Neutrophil (primary cell): ENCODE measurements around the gene ZNF688.
"Not testable (repeated sequence)": the region's sequence is repeated elsewhere in the genome, so short reads cannot be mapped to it uniquely, and the experiment has no call there.

Experiments used
- H3K27ac ChIP-seq: fragments of 200-600 bp; sonication (generic); 2 replicates; pipeline ENCODE4 v1.5.1; 2016; ENCODE audit warnings: mild to moderate bottlenecking, moderate library complexity
- H3K27me3 ChIP-seq: fragments of 200-600 bp; sonication (generic); 2 replicates; pipeline ENCODE4 v1.6.0; 2016; ENCODE audit warnings: mild to moderate bottlenecking
- H3K36me3 ChIP-seq: fragments of 200-600 bp; sonication (generic); 2 replicates; pipeline ENCODE4 v1.5.1; 2017
- H3K4me1 ChIP-seq, 2 experiments: fragments of 200-600 bp in 1 of 2; sonication (generic) in 1 of 2; 1 replicate in 1 of 2; 2 replicates in 1 of 2; pipeline versions ENCODE4 v1.5.1 to v1.6.1; 2013 to 2016; ENCODE audit warnings: low read depth in 1 of 2, low read length in 1 of 2, mild to moderate bottlenecking in 1 of 2, moderate library complexity in 1 of 2; ENCODE audit not compliant: control insufficient read depth in 1 of 2, insufficient read depth in 1 of 2
- H3K4me3 ChIP-seq, 2 experiments: fragments of 200-600 bp in 1 of 2; sonication (generic) in 1 of 2; 1 replicate in 1 of 2; 2 replicates in 1 of 2; pipeline ENCODE4 v1.5.1; 2013 to 2016; ENCODE audit warnings: low read depth in 1 of 2, low read length in 1 of 2, mild to moderate bottlenecking in 1 of 2, moderate library complexity in 1 of 2
- H3K9me3 ChIP-seq: fragments of 200-600 bp; sonication (generic); 2 replicates; pipeline ENCODE4 v1.5.1; 2016
- TF ChIP-seq, protein P1 (sequence below): fragments of 200-600 bp; sonication (generic); IDR thresholded peaks from 2 replicates; pipeline ENCODE4 v1.5.1; 2016; ENCODE audit warnings: antibody characterized with exemption

ZNF688 gene

GRCh38 chr16:30603945-30604315 lies 32.4 kb upstream of the ZNF688 start:
- H3K27me3 ChIP-seq: no peaks in the 10 kb centered on the region
- TF ChIP-seq, protein P1, sequence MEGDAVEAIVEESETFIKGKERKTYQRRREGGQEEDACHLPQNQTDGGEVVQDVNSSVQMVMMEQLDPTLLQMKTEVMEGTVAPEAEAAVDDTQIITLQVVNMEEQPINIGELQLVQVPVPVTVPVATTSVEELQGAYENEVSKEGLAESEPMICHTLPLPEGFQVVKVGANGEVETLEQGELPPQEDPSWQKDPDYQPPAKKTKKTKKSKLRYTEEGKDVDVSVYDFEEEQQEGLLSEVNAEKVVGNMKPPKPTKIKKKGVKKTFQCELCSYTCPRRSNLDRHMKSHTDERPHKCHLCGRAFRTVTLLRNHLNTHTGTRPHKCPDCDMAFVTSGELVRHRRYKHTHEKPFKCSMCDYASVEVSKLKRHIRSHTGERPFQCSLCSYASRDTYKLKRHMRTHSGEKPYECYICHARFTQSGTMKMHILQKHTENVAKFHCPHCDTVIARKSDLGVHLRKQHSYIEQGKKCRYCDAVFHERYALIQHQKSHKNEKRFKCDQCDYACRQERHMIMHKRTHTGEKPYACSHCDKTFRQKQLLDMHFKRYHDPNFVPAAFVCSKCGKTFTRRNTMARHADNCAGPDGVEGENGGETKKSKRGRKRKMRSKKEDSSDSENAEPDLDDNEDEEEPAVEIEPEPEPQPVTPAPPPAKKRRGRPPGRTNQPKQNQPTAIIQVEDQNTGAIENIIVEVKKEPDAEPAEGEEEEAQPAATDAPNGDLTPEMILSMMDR: no peak
- H3K9me3 ChIP-seq: no peaks in the 10 kb centered on the region
- H3K4me1 ChIP-seq: peaks cover 6 to 8% of the 10 kb centered on the region in 2 experiments
- H3K27ac ChIP-seq: no peak overlapping the region
- H3K36me3 ChIP-seq: peaks cover 18% of the 10 kb centered on the region
- no peak overlapping the region for H3K4me3 ChIP-seq

DNA sequence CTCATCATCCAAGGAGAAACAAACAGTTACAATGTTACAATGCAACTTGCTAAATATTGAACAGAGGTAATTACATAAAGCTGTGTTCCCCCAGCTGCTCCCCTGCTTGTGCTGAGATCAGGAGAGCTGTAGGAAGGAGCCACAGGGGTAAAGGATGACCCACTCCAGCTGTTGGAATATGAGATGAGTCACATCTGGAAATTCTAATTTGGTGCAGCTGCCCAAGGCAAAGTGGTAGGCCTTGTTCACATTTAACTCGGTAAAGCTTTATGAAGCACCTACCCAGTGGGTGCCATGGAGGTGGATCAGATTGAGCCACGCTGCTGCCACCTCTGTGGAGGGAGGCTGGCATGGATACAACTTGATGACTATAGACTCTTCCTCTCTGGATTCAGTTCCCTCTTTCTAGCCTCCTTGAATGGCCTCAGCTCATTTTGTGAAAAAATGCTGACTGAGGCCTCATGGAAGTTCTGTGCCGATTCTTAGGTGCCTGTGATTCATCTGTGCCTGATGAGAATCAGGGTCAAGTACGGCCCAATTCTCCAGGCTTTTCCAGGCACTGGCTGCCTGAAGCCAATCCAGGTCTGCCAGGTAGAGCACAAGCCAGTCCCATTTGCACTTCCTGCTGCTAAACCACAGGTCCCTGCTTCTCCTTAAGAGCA lies 31.2 kb upstream of the ZNF688 start:
- TF ChIP-seq, protein P1: no peak
- H3K9me3 ChIP-seq: no peaks in the 10 kb centered on the region
- H3K36me3 ChIP-seq: peaks cover 18% of the 10 kb centered on the region
- no peak overlapping the region for H3K27ac ChIP-seq
- H3K4me3 ChIP-seq: no peak overlapping the region
- H3K4me1 ChIP-seq: peaks cover 6 to 7% of the 10 kb centered on the region in 2 experiments
- H3K27me3 ChIP-seq: no peaks in the 10 kb centered on the region

DNA sequence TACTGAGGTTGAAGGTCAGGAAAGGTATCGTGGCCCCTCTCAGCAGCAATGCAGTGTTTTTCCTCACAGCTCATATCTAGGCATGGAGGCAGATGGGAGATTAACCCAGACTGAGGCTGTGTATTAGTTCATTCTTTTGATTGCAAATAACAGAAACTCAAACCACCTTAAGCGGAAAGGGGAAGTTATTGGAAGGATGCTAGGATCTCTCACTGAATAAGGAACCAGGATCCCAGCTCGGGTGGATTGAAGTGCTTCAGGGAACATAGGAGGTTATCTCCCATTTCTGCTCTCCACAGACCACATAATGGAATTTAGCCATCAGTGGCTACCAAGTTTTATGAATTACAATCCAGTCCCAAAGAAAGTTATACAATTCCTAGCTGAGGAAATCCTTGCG lies 30.5 kb upstream of the ZNF688 start:
- Histone ChIP-seq H3K4me1 (peaks cover 6 to 7% of the 10 kb centered on the region in 2 experiments), H3K9me3 (no peaks in the 10 kb centered on the region), H3K27me3 (no peaks in the 10 kb centered on the region), H3K4me3 (no peak overlapping the region), H3K27ac (no peak overlapping the region), H3K36me3 (peaks cover 18% of the 10 kb centered on the region)
- TF ChIP-seq, protein P1: no peak

DNA sequence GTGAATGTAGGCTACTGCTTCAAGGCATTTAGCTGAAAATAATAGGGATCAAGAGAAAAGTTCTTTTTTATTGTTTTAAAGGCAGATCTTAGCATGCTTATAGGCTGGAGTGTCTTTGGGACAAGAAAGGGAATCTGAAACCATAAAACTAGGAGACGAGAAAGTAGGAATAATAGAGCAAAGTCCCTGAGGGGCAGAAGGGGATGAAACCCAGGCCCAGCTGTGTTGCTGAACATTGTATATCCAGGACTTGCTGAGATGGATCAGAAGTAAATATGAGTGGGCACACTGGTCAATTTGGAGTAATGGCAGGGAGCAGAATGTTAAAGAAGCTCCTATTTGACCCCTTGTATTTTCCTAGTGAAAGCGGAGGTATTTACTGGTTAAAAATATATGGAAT lies 29.4 kb upstream of the ZNF688 start:
- H3K27ac ChIP-seq: no peak overlapping the region
- H3K9me3 ChIP-seq: no peaks in the 10 kb centered on the region
- no peaks in the 10 kb centered on the region for H3K27me3 ChIP-seq
- H3K36me3 ChIP-seq: peaks cover 18% of the 10 kb centered on the region
- H3K4me1 ChIP-seq: peaks cover 6 to 7% of the 10 kb centered on the region in 2 experiments
- TF ChIP-seq, protein P1: no peak
- no peak overlapping the region for H3K4me3 ChIP-seq

DNA sequence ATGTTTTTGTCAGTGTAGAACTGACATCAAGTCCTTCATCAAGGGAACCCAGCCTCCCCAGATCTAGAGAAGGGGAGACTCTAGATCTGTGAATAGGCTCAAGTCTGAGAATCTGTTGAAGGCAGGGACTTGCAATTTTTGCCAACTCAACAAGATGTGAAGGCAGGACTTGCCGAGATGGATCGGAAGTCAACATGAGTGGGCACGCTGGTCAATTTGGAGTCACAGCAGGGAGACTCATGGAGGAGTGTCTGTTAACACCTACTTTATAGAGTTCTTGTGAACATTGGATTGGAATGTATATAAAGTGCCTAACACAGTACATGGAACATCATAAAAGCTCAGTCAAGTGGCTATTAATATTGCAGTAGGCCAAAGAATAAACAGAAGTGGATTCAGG lies 28.7 kb upstream of the ZNF688 start:
- peaks cover 18% of the 10 kb centered on the region for H3K36me3 ChIP-seq
- H3K4me1 ChIP-seq: peaks cover 3 to 4% of the 10 kb centered on the region in 2 experiments
- no peaks in the 10 kb centered on the region for H3K9me3 ChIP-seq
- no peaks in the 10 kb centered on the region for H3K27me3 ChIP-seq
- H3K27ac ChIP-seq: no peak overlapping the region
- TF ChIP-seq, protein P1: no peak
- no peak overlapping the region for H3K4me3 ChIP-seq

DNA sequence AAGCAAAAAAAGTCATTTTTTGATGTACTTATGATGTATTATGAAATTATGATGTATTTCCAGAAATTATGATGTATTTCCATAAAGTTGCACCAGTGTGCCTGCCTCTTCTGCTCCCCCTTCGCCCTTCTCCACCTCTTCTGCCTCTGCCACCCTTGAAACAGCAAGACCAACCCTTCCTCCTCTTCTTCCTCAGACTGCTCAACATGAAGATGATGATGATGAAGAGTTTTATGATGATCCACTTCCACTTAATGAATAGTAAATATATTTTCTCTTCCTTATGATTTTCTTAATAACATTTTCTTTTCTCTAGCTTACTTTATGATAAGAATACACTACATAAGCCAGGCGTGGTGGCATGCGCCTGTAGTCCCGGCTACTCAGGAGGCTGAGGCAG lies 21.4 kb upstream of the ZNF688 start:
- no peaks in the 10 kb centered on the region for H3K4me1 ChIP-seq
- H3K27me3 ChIP-seq: no peaks in the 10 kb centered on the region
- TF ChIP-seq, protein P1: no peak
- no peaks in the 10 kb centered on the region for H3K36me3 ChIP-seq
- no peak overlapping the region for H3K4me3 ChIP-seq
- no peaks in the 10 kb centered on the region for H3K9me3 ChIP-seq
- H3K27ac ChIP-seq: no peak overlapping the region

DNA sequence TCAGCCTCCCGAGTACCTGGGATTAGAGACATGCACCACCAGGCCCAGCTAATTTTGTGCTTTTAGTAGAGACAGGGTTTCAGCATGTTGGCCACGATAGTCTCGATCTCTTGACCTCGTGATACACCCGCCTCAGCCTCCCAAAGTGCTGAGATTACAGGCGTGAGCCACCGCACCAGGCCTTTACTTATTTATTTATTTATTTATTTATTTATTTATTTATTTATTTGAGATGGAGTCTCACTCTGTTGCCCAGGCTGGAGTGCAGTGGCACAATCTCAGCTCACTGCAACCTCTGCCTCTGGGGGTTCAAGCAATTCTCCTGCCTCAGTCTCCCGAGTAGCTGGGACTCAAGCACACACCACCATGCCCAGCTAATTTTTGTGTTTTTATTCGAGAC lies 19.4 kb upstream of the ZNF688 start:
- H3K27me3 ChIP-seq, H3K36me3 ChIP-seq, H3K9me3 ChIP-seq, H3K27ac ChIP-seq, H3K4me1 ChIP-seq, H3K4me3 ChIP-seq: not testable (repeated sequence)

DNA sequence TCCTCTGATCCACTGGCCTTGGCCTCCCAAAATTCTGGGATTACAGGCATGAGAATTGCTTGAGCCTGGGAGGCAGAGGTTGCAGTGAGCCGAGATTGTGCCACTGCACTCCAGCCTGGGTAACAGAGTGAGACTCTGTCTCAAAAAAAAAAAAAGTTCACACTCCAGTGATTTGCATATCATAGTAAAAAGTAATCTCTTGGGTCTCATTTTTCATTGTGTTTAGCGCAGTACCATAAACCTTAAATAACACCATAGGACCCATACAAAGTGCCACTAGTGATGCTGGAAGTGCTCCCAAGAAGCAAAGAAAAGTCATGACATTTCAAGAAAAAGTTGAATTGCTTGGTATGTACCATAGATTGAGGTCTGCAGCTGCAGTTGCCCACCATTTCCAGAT lies 18.1 kb upstream of the ZNF688 start:
- H3K4me1 ChIP-seq: peaks cover 14 to 16% of the 10 kb centered on the region in 2 experiments
- not testable (repeated sequence) for H3K27me3 ChIP-seq, H3K4me3 ChIP-seq, H3K9me3 ChIP-seq, H3K27ac ChIP-seq, H3K36me3 ChIP-seq
